Omental fat pad (tissue), 4 donors: ENCODE data around the gene DENND1B. TPM values are rescaled to one million over a fixed set of nuclear protein-coding genes. Genes with fewer than 3 reads are reported as not detected.

Source experiments
- ATAC-seq: fragments of 150-250 bp; one replicate; pipeline ENCODE4 v1.9.1; 2016; ENCODE audit warnings: mild to moderate bottlenecking, moderate library complexity; ENCODE audit not compliant: low FRiP score
- DNase-seq: peaks from one replicate; pipeline ENCODE4 v3.0.0-alpha.2; 2019; ENCODE audit warnings: low spot score
- CTCF ChIP-seq, 3 donors: fragments of 450-650 bp; IDR thresholded peaks; one replicate each; pipeline ENCODE4 v1.5.1; 2016 to 2017; ENCODE audit warnings: antibody characterized with exemption in 3 of 3, mild to moderate bottlenecking in 3 of 3, moderate library complexity in 2 of 3
- total RNA-seq, 4 donors: library from RNA; depleted of rRNA; stranded (reverse); fragments of >200 nt; gene quantifications; one replicate each; pipeline ENCODE4 v1.1.0, GENCODE V29; 2016

DENND1B gene
- total RNA-seq, 4 donors from 2014 or later: 8.3 to 16.6 (median 11.1) TPM

GRCh38 chr1:197798492-197798891, 23.2 kb upstream of the DENND1B start:
- ATAC-seq (no peak), DNase-seq (no peak)
- no peak for TF ChIP-seq CTCF (IDR thresholded peaks at IDR 0.05)

- no peak for DNase-seq
- no peak for ATAC-seq
- no peak for TF ChIP-seq CTCF (IDR thresholded peaks at IDR 0.05)
These were observed 21.7 kb upstream of the DENND1B start for GRCh38 chr1:197797010-197797409.

- ATAC-seq (no peak), DNase-seq (no peak)
- no peak for TF ChIP-seq CTCF (IDR thresholded peaks at IDR 0.05)
These were observed 13.8 kb upstream of the DENND1B start for GRCh38 chr1:197788741-197789739.

GRCh38 chr1:197787623-197788536, 12.6 kb upstream of the DENND1B start:
- DNase-seq (no peak), ATAC-seq (no peak)
- no peak for TF ChIP-seq CTCF (IDR thresholded peaks at IDR 0.05)

GRCh38 chr1:197787056-197787455, 11.8 kb upstream of the DENND1B start:
- DNase-seq: no peak
- no peak for TF ChIP-seq CTCF (IDR thresholded peaks at IDR 0.05)
- no peak for ATAC-seq

GRCh38 chr1:197786280-197786679, 11.0 kb upstream of the DENND1B start:
- TF ChIP-seq CTCF (IDR thresholded peaks at IDR 0.05): no peak
- ATAC-seq: no peak

More at GRCh38 chr1:197786280-197786679, 11.0 kb upstream of the DENND1B start:
- DNase-seq: no peak
